Spleen (tissue), 11 donors: Measurements from ENCODE around the gene ECT2. TPM values are rescaled to one million over a fixed set of nuclear protein-coding genes. Genes with fewer than 3 reads are reported as not detected.

Source experiments
- DNase-seq: peaks from one replicate; pipeline ENCODE4 v3.0.0-alpha.2; 2020
- H3K27ac ChIP-seq, 8 donors: fragments of 200-600 bp; sonication (generic) in 7 of 8; 1 replicate in 4 of 8; 2 replicates in 4 of 8; pipeline versions ENCODE4 v1.5.0 to v1.8.0; 2016 to 2021; ENCODE audit warnings: inconsistent platforms in 4 of 8, mild to moderate bottlenecking in 4 of 8, moderate library complexity in 1 of 8
- H3K27me3 ChIP-seq, 7 donors: fragments of 200-600 bp; sonication (generic) in 6 of 7; replicated peaks in 1 of 7; 1 replicate in 4 of 7; 2 replicates in 3 of 7; pipeline versions ENCODE4 v1.5.0 to v1.8.0; 2016 to 2021; ENCODE audit warnings: inconsistent platforms in 3 of 7, mild to moderate bottlenecking in 1 of 7
- H3K36me3 ChIP-seq, 6 donors: fragments of 200-600 bp; sonication (generic) in 5 of 6; 1 replicate in 4 of 6; 2 replicates in 2 of 6; pipeline versions ENCODE4 v1.5.0 to v1.8.0; 2016 to 2021; ENCODE audit warnings: inconsistent platforms in 2 of 6
- H3K4me1 ChIP-seq, 6 donors: fragments of 200-600 bp; sonication (generic) in 5 of 6; 1 replicate in 3 of 6; 2 replicates in 3 of 6; pipeline versions ENCODE4 v1.5.0 to v1.8.0; 2016 to 2021; ENCODE audit warnings: inconsistent platforms in 3 of 6
- H3K4me3 ChIP-seq, 8 donors: fragments of 200-600 bp; sonication (generic) in 7 of 8; 1 replicate in 4 of 8; 2 replicates in 4 of 8; pipeline versions ENCODE4 v1.5.0 to v1.8.0; 2016 to 2021; ENCODE audit warnings: inconsistent platforms in 4 of 8, mild to moderate bottlenecking in 4 of 8, moderate library complexity in 2 of 8
- H3K9me3 ChIP-seq, 8 donors: fragments of 200-600 bp; sonication (generic) in 7 of 8; 1 replicate in 4 of 8; 2 replicates in 4 of 8; pipeline versions ENCODE4 v1.5.0 to v1.8.0; 2016 to 2021; ENCODE audit warnings: inconsistent platforms in 4 of 8
- CTCF ChIP-seq, 11 experiments: fragments of 200-600 bp in 7 of 11; fragments of 450-650 bp in 4 of 11; sonication (generic) in 4 of 11; IDR thresholded peaks in 8 of 11; conservative IDR thresholded peaks in 3 of 11; 1 replicate in 7 of 11; 2 replicates in 4 of 11; pipeline versions ENCODE4 v1.4.0 to v1.8.0; 2016 to 2021; ENCODE audit warnings: antibody characterized with exemption in 11 of 11, inconsistent platforms in 4 of 11, mild to moderate bottlenecking in 1 of 11
- POLR2A ChIP-seq, 3 donors: fragments of 450-650 bp; IDR thresholded peaks; one replicate each; pipeline ENCODE4 v1.5.1; 2017; ENCODE audit warnings: antibody characterized with exemption in 3 of 3, mild to moderate bottlenecking in 1 of 3
- POLR2AphosphoS5 ChIP-seq, 3 donors: sonication (generic); formaldehyde crosslinking; IDR thresholded peaks; one replicate each; pipeline ENCODE4 v1.5.1; 2017; ENCODE audit warnings: antibody characterized with exemption in 3 of 3
- WGBS, 5 donors: extraction: QIAGEN DNeasy Blood & Tissue Kit in 3 of 5; methylation state at CpG; one replicate each; pipeline versions ENCODE4 v1.1.5 to v1.1.7; 2013 to 2018; 5-methylcytosine and 5-hydroxymethylcytosine counted together
- intact Hi-C: fragments of 100-400 bp; cut with DNase I; formaldehyde crosslinking; loops from one replicate; pipeline ENCODE4 v1.15.0; 2023; ENCODE audit warnings: low total_unique reads
- polyA plus RNA-seq, 3 donors: library from polyadenylated mRNA; stranded (reverse); fragments of 200-250 nt; gene quantifications; one replicate each; pipeline ENCODE4 v1.2.1, GENCODE V29; 2013
- total RNA-seq, 7 donors: library from RNA; depleted of rRNA in 3 of 7; stranded (reverse); fragments of >200 nt in 3 of 7; fragmentation: NEBNext Ultra II Directional in 4 of 7; extraction: Animal tissue kit (Norgen Biotek cat#: 25700) in 4 of 7; gene quantifications; one replicate each; pipeline versions ENCODE4 v1.1.0 to v1.2.1, GENCODE V29; 2016 to 2021
- donor health status: healthy with polysubstance abuse.
- donor health status: DM: no; HTN: no; CAD: no; lungs with moderate emphysema.
- donor health status: DM: no; HTN: no; CAD: no.
- donor health status: Bipolar disorder and iron deficiency.
- donor health status: healthy.
- donor health status: DM: no; HTN: no; CAD: no.
- donor health status: DM: yes; HTN: yes; CAD: no.

The ECT2 gene
- total and polyA plus RNA-seq, 10 donors, result 2.2 to 19.1 (median 9.7) TPM

GRCh38 chr3:172799246-172799645 lies 48.7 kb downstream of the ECT2 start:
- H3K27ac ChIP-seq, result no peak overlapping the region
- H3K4me1 ChIP-seq, result no peaks in the 10 kb centered on the region
- intact Hi-C loops, result no loop called here
- no peaks in the 10 kb centered on the region for H3K27me3 ChIP-seq
- H3K4me3 ChIP-seq, result no peak overlapping the region
- H3K9me3 ChIP-seq, result no peaks in the 10 kb centered on the region
- WGBS, 5 donors, result 81 to 100% (median 92%) methylated on average over 1 of the region's 1 CpG
- DNase-seq, result no peak
- H3K36me3 ChIP-seq, result peaks cover 0 to 50% (median 0%) of the 10 kb centered on the region in 6 donors
- TF ChIP-seq CTCF (IDR thresholded peaks at IDR 0.05 in 8 of 11, conservative IDR thresholded peaks at IDR 0.05 in 3 of 11) (no peak), POLR2A (IDR thresholded peaks at IDR 0.05) (no peak), POLR2AphosphoS5 (IDR thresholded peaks at IDR 0.05) (no peak)

DNA sequence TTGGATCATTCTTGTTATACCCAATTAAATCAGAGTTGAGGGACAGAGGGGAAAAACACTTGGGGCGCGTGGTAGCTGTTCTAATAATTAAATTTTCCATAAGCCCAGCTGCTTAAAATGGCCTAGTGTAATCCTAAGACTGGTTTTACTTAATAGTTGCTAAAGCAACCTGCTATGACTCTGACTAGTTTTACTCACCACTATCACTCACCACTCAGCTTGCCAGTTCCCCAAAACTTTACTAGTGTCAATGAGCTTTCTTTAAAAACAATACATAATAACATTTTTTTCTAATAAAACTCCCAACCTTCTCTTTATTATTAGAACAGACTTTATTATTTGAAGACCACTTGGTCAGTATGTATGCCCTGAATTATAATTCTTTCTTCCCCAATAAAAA lies 49.6 kb downstream of the ECT2 start:
- Histone ChIP-seq H3K27me3 (no peaks in the 10 kb centered on the region), H3K27ac (no peak overlapping the region), H3K4me3 (no peak overlapping the region), H3K4me1 (no peaks in the 10 kb centered on the region), H3K36me3 (peaks cover 0 to 49% (median 0%) of the 10 kb centered on the region in 6 donors), H3K9me3 (no peaks in the 10 kb centered on the region)
- intact Hi-C loops, result no loop called here
- WGBS, 5 donors, result 93 to 100% (median 98%) methylated on average over 2 of the region's 2 CpGs
- no peak for DNase-seq
- no peak for TF ChIP-seq CTCF (IDR thresholded peaks at IDR 0.05 in 8 of 11, conservative IDR thresholded peaks at IDR 0.05 in 3 of 11)
- no peak for TF ChIP-seq POLR2AphosphoS5 (IDR thresholded peaks at IDR 0.05)
- TF ChIP-seq POLR2A (IDR thresholded peaks at IDR 0.05), result no peak

DNA sequence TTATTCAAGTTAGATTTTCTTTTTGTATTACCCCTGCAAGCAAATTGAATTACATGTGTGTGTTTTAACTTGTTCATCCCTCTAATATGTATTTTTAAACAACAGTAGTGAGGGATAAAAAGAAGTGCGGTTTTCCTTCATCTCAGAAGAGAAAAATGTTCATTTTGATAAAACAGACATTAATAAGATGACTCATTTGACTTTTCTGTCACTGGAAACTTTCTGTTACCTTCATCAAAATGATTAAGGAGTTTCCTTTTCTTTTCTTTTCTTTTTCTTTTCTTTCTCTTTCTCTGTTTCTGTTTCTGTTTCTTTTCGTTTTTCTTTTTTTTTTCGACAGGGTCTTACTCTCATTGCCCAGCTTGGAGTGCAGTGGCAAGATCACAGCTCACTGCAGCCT lies 53.0 kb downstream of the ECT2 start:
- no peak for DNase-seq
- Histone ChIP-seq H3K27ac (no peak overlapping the region), H3K36me3 (peaks cover 0 to 66% (median 0%) of the 10 kb centered on the region in 6 donors), H3K4me1 (no peaks in the 10 kb centered on the region), H3K4me3 (no peak overlapping the region), H3K27me3 (no peaks in the 10 kb centered on the region), H3K9me3 (no peaks in the 10 kb centered on the region)
- TF ChIP-seq POLR2A (IDR thresholded peaks at IDR 0.05), result no peak
- TF ChIP-seq POLR2AphosphoS5 (IDR thresholded peaks at IDR 0.05), result no peak
- no peak for TF ChIP-seq CTCF (IDR thresholded peaks at IDR 0.05 in 8 of 11, conservative IDR thresholded peaks at IDR 0.05 in 3 of 11)
- intact Hi-C loops, result no loop called here
- WGBS, 5 donors, result 73 to 85% (median 80%) methylated on average over 3 of the region's 3 CpGs

- no peaks in the 10 kb centered on the region for H3K9me3 ChIP-seq
- no peak for TF ChIP-seq POLR2A (IDR thresholded peaks at IDR 0.05)
- TF ChIP-seq CTCF (IDR thresholded peaks at IDR 0.05 in 8 of 11, conservative IDR thresholded peaks at IDR 0.05 in 3 of 11), result no peak
- no peak for TF ChIP-seq POLR2AphosphoS5 (IDR thresholded peaks at IDR 0.05)
- H3K27ac ChIP-seq, result no peak overlapping the region
- H3K36me3 ChIP-seq, result peaks cover 0 to 67% (median 0%) of the 10 kb centered on the region in 6 donors
- intact Hi-C loops, result no loop called here
- no peak overlapping the region for H3K4me3 ChIP-seq
- 97 to 100% (median 98%) methylated on average over 1 of the region's 1 CpG for WGBS, 5 donors
- DNase-seq, result no peak
- no peaks in the 10 kb centered on the region for H3K4me1 ChIP-seq
- no peaks in the 10 kb centered on the region for H3K27me3 ChIP-seq
Observed at GRCh38 chr3:172804323-172804722, 53.8 kb downstream of the ECT2 start.
